ENCODE results near the gene MAGEB3. TPM values are rescaled to one million over a fixed set of nuclear protein-coding genes. Genes with fewer than 3 reads are reported as not detected.

The MAGEB3 gene
- total and polyA plus RNA-seq, 9 of the 15 experiments (the other 6 are each of a cell fraction or from before 2014, with no cell fraction given), result 0.07 to 0.11 TPM; not detected in 7

DNA sequence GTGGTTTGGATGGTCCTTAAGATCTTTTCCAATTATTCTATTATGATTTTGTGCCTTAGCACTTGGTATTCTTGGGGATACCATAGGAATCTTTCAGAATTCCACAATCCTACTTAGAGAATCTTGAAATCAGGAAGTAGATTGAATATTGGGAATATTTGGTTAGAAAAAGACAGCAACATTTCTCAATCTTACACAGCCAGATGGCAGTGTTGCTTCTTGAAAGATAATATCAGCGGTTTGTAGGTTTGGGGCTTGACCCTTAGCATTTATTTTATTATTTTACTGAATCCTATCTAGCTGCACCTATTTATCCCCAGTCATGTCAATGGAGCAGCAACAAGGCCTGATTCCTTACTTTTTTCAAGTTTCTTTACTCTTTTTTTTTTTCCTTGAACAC lies 45.0 kb downstream of the MAGEB3 start:
- TF ChIP-seq, protein P1, sequence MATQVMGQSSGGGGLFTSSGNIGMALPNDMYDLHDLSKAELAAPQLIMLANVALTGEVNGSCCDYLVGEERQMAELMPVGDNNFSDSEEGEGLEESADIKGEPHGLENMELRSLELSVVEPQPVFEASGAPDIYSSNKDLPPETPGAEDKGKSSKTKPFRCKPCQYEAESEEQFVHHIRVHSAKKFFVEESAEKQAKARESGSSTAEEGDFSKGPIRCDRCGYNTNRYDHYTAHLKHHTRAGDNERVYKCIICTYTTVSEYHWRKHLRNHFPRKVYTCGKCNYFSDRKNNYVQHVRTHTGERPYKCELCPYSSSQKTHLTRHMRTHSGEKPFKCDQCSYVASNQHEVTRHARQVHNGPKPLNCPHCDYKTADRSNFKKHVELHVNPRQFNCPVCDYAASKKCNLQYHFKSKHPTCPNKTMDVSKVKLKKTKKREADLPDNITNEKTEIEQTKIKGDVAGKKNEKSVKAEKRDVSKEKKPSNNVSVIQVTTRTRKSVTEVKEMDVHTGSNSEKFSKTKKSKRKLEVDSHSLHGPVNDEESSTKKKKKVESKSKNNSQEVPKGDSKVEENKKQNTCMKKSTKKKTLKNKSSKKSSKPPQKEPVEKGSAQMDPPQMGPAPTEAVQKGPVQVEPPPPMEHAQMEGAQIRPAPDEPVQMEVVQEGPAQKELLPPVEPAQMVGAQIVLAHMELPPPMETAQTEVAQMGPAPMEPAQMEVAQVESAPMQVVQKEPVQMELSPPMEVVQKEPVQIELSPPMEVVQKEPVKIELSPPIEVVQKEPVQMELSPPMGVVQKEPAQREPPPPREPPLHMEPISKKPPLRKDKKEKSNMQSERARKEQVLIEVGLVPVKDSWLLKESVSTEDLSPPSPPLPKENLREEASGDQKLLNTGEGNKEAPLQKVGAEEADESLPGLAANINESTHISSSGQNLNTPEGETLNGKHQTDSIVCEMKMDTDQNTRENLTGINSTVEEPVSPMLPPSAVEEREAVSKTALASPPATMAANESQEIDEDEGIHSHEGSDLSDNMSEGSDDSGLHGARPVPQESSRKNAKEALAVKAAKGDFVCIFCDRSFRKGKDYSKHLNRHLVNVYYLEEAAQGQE (IDR thresholded peaks at IDR 0.05; ENCODE audit: borderline replicate concordance), result peak; percentile 73
- TF ChIP-seq, protein P1 (CRISPR knock-in tag; IDR thresholded peaks at IDR 0.05; ENCODE audit: low read depth), result no peak
- TF ChIP-seq ZZZ3 (IDR thresholded peaks at IDR 0.05) (no peak), SMC3 (conservative IDR thresholded peaks at IDR 0.05; ENCODE audit: insufficient read depth, low read depth, low read length) (0 out of 2 replicates have a peak, but pooled peaks have one; percentile 17), RAD21 (CRISPR knock-in tag; conservative IDR thresholded peaks at IDR 0.05 in 1 of 2, IDR thresholded peaks at IDR 0.05 in 1 of 2) (peak; percentile 65 to 79)
- TF ChIP-seq, protein P2, sequence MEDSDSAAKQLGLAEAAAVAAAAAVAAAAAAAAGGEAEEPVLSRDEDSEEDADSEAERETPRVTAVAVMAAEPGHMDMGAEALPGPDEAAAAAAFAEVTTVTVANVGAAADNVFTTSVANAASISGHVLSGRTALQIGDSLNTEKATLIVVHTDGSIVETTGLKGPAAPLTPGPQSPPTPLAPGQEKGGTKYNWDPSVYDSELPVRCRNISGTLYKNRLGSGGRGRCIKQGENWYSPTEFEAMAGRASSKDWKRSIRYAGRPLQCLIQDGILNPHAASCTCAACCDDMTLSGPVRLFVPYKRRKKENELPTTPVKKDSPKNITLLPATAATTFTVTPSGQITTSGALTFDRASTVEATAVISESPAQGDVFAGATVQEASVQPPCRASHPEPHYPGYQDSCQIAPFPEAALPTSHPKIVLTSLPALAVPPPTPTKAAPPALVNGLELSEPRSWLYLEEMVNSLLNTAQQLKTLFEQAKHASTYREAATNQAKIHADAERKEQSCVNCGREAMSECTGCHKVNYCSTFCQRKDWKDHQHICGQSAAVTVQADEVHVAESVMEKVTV (CRISPR knock-in tag; IDR thresholded peaks at IDR 0.05), result peak; percentile 55; the same call in 1 of the 2 replicates
- TF ChIP-seq, protein P3, sequence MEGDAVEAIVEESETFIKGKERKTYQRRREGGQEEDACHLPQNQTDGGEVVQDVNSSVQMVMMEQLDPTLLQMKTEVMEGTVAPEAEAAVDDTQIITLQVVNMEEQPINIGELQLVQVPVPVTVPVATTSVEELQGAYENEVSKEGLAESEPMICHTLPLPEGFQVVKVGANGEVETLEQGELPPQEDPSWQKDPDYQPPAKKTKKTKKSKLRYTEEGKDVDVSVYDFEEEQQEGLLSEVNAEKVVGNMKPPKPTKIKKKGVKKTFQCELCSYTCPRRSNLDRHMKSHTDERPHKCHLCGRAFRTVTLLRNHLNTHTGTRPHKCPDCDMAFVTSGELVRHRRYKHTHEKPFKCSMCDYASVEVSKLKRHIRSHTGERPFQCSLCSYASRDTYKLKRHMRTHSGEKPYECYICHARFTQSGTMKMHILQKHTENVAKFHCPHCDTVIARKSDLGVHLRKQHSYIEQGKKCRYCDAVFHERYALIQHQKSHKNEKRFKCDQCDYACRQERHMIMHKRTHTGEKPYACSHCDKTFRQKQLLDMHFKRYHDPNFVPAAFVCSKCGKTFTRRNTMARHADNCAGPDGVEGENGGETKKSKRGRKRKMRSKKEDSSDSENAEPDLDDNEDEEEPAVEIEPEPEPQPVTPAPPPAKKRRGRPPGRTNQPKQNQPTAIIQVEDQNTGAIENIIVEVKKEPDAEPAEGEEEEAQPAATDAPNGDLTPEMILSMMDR (IDR thresholded peaks at IDR 0.05 in 2 of 3, conservative IDR thresholded peaks at IDR 0.05 in 1 of 3; ENCODE audit: insufficient read depth in 2 of 3, low read depth in 1 of 3, low read length in 3 of 3), result peak in 2 of 3 experiments; percentile 20 to 67; a peak in 3 of 6 replicates
- H3K79me2 ChIP-seq (ENCODE audit: control insufficient read depth, insufficient read depth, low read length), result no peaks in the 10 kb centered on the region
- H3K27me3 ChIP-seq (ENCODE audit: control insufficient read depth in 2 of 2, insufficient read depth in 2 of 2, low read length in 2 of 2), result no peaks in the 10 kb centered on the region
- FAIRE-seq, result peak; percentile 37
- POLR2A ChIA-PET, result no interaction called here
- no peaks in the 10 kb centered on the region for H3K9me3 ChIP-seq (replicated peaks; ENCODE audit: control insufficient read depth, insufficient read depth, low read depth, low read length)
- DNase-seq (ENCODE audit: extremely low read depth in 1 of 4, low spot score in 3 of 4), result peak in 2 of 4 experiments; percentile 10 to 20
- ATAC-seq, result peak; percentile 53; the same call in 2 of the 3 replicates
- in situ Hi-C loops (cut with MboI), result loop anchor here (10.0 kb wide), 1 partner anchor 229 kb away; no protein-coding TSS in a partner anchor
- no peak overlapping the region for H3K9ac ChIP-seq (ENCODE audit: insufficient read depth in 1 of 2, low read depth in 2 of 2, low read length in 2 of 2)
- CTCF ChIA-PET (ENCODE audit: low intra/inter-chr PET ratio), result interaction anchor here (0.7 to 2.6 kb wide), 4 partner anchors 136 to 229 kb away, joined by 3 to 23 read pairs (median 8); no protein-coding TSS in a partner anchor
- H3K4me2 ChIP-seq (ENCODE audit: insufficient read depth, low read length), result no peak overlapping the region
- no peaks in the 10 kb centered on the region for H3K9me1 ChIP-seq (ENCODE audit: control insufficient read depth, insufficient read depth, low read length)
- no peak overlapping the region for H3K27ac ChIP-seq (ENCODE audit: extremely low read depth, low read depth, low read length)
- H4K20me1 ChIP-seq (replicated peaks; ENCODE audit: control insufficient read depth, insufficient read depth, low read length), result no peaks in the 10 kb centered on the region
- no peak overlapping the region for H3K4me3 ChIP-seq
- no peaks in the 10 kb centered on the region for H3K36me3 ChIP-seq (ENCODE audit: control insufficient read depth, insufficient read depth, low read length)
- intact Hi-C loops (cut with micrococcal nuclease), result loop anchor here (1.0 to 10.0 kb wide), 3 partner anchors 131 to 229 kb away; no protein-coding TSS in a partner anchor
- no peak overlapping the region for H2AFZ ChIP-seq (ENCODE audit: low read depth, low read length)
- no peaks in the 10 kb centered on the region for H3K4me1 ChIP-seq (replicated peaks in 1 of 2; ENCODE audit: control insufficient read depth in 2 of 2, insufficient read depth in 2 of 2, low read length in 2 of 2)
- no TSS peak for BruUV-seq (replicated peaks)
- WGBS (ENCODE audit: insufficient coverage, low coverage, missing lambda C conversion rate), result 0% methylated on average over 1 of the region's 1 CpG
